Liver (tissue), 9 donors: ENCODE results near the gene RIC8B. TPM values are rescaled to one million over a fixed set of nuclear protein-coding genes. Genes with fewer than 3 reads are reported as not detected.
"Not testable (repeated sequence)": the region's sequence is repeated elsewhere in the genome, so short reads cannot be mapped to it uniquely, and the experiment has no call there.

Source experiments
- DNase-seq: peaks from one replicate; pipeline ENCODE4 v3.0.0-alpha.2; 2017; ENCODE audit warnings: low spot score
- H3K27ac ChIP-seq, 2 donors: one replicate each; pipeline ENCODE4 v1.7.0; 2013; ENCODE audit warnings: inconsistent platforms in 2 of 2, low read length in 2 of 2, control low read depth in 1 of 2, low read depth in 1 of 2, mild to moderate bottlenecking in 1 of 2
- H3K27me3 ChIP-seq, 4 donors: one replicate each; pipeline versions ENCODE4 v1.6.1 to v1.7.0; 2013; ENCODE audit warnings: low read length in 3 of 4, inconsistent platforms in 1 of 4, mild to moderate bottlenecking in 1 of 4, moderate library complexity in 1 of 4; ENCODE audit not compliant: control insufficient read depth in 4 of 4, insufficient read depth in 4 of 4
- H3K36me3 ChIP-seq, 4 donors: one replicate each; pipeline versions ENCODE4 v1.6.1 to v1.7.0; 2013; ENCODE audit warnings: low read length in 3 of 4, mild to moderate bottlenecking in 3 of 4, low read depth in 1 of 4, moderate library complexity in 1 of 4; ENCODE audit not compliant: control insufficient read depth in 4 of 4, insufficient read depth in 3 of 4
- H3K4me1 ChIP-seq, 4 donors: one replicate each; pipeline versions ENCODE4 v1.6.1 to v1.7.0; 2013; ENCODE audit warnings: low read length in 3 of 4, mild to moderate bottlenecking in 3 of 4, moderate library complexity in 1 of 4; ENCODE audit not compliant: control insufficient read depth in 4 of 4, insufficient read depth in 4 of 4
- H3K4me3 ChIP-seq, 3 donors: one replicate each; pipeline versions ENCODE4 v1.6.1 to v1.7.0; 2013; ENCODE audit warnings: low read length in 3 of 3, control low read depth in 1 of 3, low read depth in 1 of 3, mild to moderate bottlenecking in 1 of 3
- H3K9ac ChIP-seq, 2 donors: one replicate each; pipeline ENCODE4 v1.7.0; 2013; ENCODE audit warnings: low read length in 2 of 2, mild to moderate bottlenecking in 2 of 2, moderate library complexity in 2 of 2, control low read depth in 1 of 2, low read depth in 1 of 2
- H3K9me3 ChIP-seq, 4 donors: one replicate each; pipeline versions ENCODE4 v1.6.1 to v1.7.0; 2013; ENCODE audit warnings: low read length in 3 of 4; ENCODE audit not compliant: control insufficient read depth in 4 of 4
- EGR1 ChIP-seq, 2 donors: IDR thresholded peaks; 2 replicates each; pipeline ENCODE4 v1.6.1; 2016 to 2018; ENCODE audit warnings: antibody characterized with exemption in 2 of 2, low read depth in 2 of 2
- FOXA1 ChIP-seq: IDR thresholded peaks from 2 replicates; pipeline ENCODE4 v1.6.1; 2016; ENCODE audit warnings: antibody characterized with exemption
- FOXA2 ChIP-seq: IDR thresholded peaks from 2 replicates; pipeline ENCODE4 v1.6.1; 2016; ENCODE audit warnings: antibody characterized with exemption
- GABPA ChIP-seq, 2 donors: IDR thresholded peaks in 1 of 2; conservative IDR thresholded peaks in 1 of 2; 2 replicates each; pipeline ENCODE4 v1.6.1; 2016; ENCODE audit warnings: antibody characterized with exemption in 2 of 2, mild to moderate bottlenecking in 1 of 2, moderate library complexity in 1 of 2
- HNF4A ChIP-seq, 2 donors: conservative IDR thresholded peaks; 2 replicates each; pipeline ENCODE4 v1.6.1; 2016; ENCODE audit warnings: antibody characterized with exemption in 2 of 2, mild to moderate bottlenecking in 2 of 2
- HNF4G ChIP-seq: IDR thresholded peaks from 2 replicates; pipeline ENCODE4 v1.6.1; 2016; ENCODE audit warnings: antibody characterized with exemption
- JUND ChIP-seq, 2 donors: IDR thresholded peaks; 2 replicates each; pipeline ENCODE4 v1.6.1; 2016; ENCODE audit warnings: antibody characterized with exemption in 2 of 2
- NR2F2 ChIP-seq: IDR thresholded peaks from 2 replicates; pipeline ENCODE4 v1.6.1; 2016; ENCODE audit warnings: antibody characterized with exemption
- RAD21 ChIP-seq, 2 donors: IDR thresholded peaks; 2 replicates each; pipeline ENCODE4 v1.6.1; 2016; ENCODE audit warnings: antibody characterized with exemption in 2 of 2, mild to moderate bottlenecking in 2 of 2
- REST ChIP-seq: IDR thresholded peaks from 2 replicates; pipeline ENCODE4 v1.6.1; 2016; ENCODE audit warnings: antibody characterized with exemption, mild to moderate bottlenecking
- RXRA ChIP-seq, 2 donors: IDR thresholded peaks; 2 replicates each; pipeline ENCODE4 v1.6.1; 2017 to 2018; ENCODE audit warnings: antibody characterized with exemption in 2 of 2, mild to moderate bottlenecking in 1 of 2
- SP1 ChIP-seq: IDR thresholded peaks from 2 replicates; pipeline ENCODE4 v1.6.1; 2018; ENCODE audit warnings: antibody characterized with exemption, mild to moderate bottlenecking
- YY1 ChIP-seq: IDR thresholded peaks from 2 replicates; pipeline ENCODE4 v1.6.1; 2016; ENCODE audit warnings: antibody characterized with exemption, mild to moderate bottlenecking
- ZBTB33 ChIP-seq: IDR thresholded peaks from 2 replicates; pipeline ENCODE4 v1.6.1; 2016; ENCODE audit warnings: antibody characterized with exemption
- WGBS: extraction: QIAGEN DNeasy Blood & Tissue Kit; methylation state at CpG from one replicate; pipeline ENCODE4 v1.1.7; 2013; 5-methylcytosine and 5-hydroxymethylcytosine counted together
- polyA plus RNA-seq, 2 donors: library from polyadenylated mRNA; stranded (reverse) in 1 of 2; unstranded in 1 of 2; fragments of 200-250 nt in 1 of 2; fragments of >200 nt in 1 of 2; fragmentation: Nextera tagmentation in 1 of 2; extraction: Ambion mirVana in 1 of 2; gene quantifications; one replicate each; pipeline versions ENCODE4 v1.2.1 to v1.2.3, GENCODE V29; 2013 to 2015
- total RNA-seq, 2 donors: library from RNA; depleted of rRNA; stranded (reverse); fragments of >200 nt; gene quantifications; one replicate each; pipeline ENCODE4 v1.2.3, GENCODE V29; 2014
- TF ChIP-seq, protein P1 (sequence below): IDR thresholded peaks from 2 replicates; pipeline ENCODE4 v1.6.1; 2016; ENCODE audit warnings: antibody characterized with exemption
- TF ChIP-seq, protein P2 (sequence below): fragments of 150-350 bp; IDR thresholded peaks from 2 replicates; pipeline ENCODE4 v1.5.1; 2017; ENCODE audit warnings: improper control_type of control experiment, low read depth, low read length; ENCODE audit not compliant: missing input control
- TF ChIP-seq, protein P3 (sequence below): IDR thresholded peaks from 2 replicates; pipeline ENCODE4 v1.6.1; 2016; ENCODE audit warnings: antibody characterized with exemption
- donor health status: healthy.
- donor health status: healthy.
- donor health status: healthy.
- donor health status: healthy.
- donor health status: healthy.

The RIC8B gene
- total and polyA plus RNA-seq, 4 donors = 2.7 to 15.1 (median 4.2) TPM

DNA sequence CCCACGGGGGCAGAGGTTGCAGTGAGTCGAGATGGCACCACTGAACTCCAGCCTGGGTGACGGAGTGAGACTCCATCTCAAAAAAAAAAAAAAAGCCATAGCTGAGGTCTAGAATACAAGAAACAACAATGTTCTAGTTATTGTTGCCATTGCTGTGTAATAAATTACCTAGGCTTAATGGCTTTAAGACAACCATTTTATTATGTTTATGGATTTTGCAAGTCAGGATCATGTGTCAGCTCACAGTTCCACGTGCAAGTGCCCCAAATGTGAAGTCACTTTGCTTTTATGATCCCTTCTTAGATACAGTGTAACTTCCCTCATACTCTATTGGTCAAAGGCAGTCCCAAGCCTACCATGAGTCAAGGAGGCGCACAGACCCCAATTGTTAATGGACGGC, 49.5 kb upstream of the RIC8B start:
- Histone ChIP-seq H3K27ac (no peak overlapping the region), H3K4me1 (peaks cover 0 to 4% (median 2%) of the 10 kb centered on the region in 4 donors), H3K9ac (no peak overlapping the region), H3K27me3 (no peaks in the 10 kb centered on the region), H3K36me3 (no peaks in the 10 kb centered on the region), H3K9me3 (no peaks in the 10 kb centered on the region), H3K4me3 (no peak overlapping the region)
- TF ChIP-seq SP1 = no peak
- TF ChIP-seq RXRA (IDR thresholded peaks at IDR 0.05) = no peak
- TF ChIP-seq ZBTB33 = no peak
- no peak for TF ChIP-seq FOXA2
- no peak for TF ChIP-seq FOXA1
- TF ChIP-seq JUND (IDR thresholded peaks at IDR 0.05) = no peak
- no peak for TF ChIP-seq YY1
- TF ChIP-seq HNF4A (conservative IDR thresholded peaks at IDR 0.05) = no peak
- no peak for TF ChIP-seq NR2F2
- no peak for TF ChIP-seq EGR1 (IDR thresholded peaks at IDR 0.05; ENCODE audit: low read depth in 2 of 2)
- TF ChIP-seq, protein P1, sequence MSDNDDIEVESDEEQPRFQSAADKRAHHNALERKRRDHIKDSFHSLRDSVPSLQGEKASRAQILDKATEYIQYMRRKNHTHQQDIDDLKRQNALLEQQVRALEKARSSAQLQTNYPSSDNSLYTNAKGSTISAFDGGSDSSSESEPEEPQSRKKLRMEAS = no peak
- TF ChIP-seq, protein P2, sequence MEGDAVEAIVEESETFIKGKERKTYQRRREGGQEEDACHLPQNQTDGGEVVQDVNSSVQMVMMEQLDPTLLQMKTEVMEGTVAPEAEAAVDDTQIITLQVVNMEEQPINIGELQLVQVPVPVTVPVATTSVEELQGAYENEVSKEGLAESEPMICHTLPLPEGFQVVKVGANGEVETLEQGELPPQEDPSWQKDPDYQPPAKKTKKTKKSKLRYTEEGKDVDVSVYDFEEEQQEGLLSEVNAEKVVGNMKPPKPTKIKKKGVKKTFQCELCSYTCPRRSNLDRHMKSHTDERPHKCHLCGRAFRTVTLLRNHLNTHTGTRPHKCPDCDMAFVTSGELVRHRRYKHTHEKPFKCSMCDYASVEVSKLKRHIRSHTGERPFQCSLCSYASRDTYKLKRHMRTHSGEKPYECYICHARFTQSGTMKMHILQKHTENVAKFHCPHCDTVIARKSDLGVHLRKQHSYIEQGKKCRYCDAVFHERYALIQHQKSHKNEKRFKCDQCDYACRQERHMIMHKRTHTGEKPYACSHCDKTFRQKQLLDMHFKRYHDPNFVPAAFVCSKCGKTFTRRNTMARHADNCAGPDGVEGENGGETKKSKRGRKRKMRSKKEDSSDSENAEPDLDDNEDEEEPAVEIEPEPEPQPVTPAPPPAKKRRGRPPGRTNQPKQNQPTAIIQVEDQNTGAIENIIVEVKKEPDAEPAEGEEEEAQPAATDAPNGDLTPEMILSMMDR = no peak
- no peak for TF ChIP-seq HNF4G
- TF ChIP-seq RAD21 (IDR thresholded peaks at IDR 0.05) = no peak
- 92% methylated on average over 6 of the region's 6 CpGs for WGBS
- DNase-seq = no peak

- WGBS = 92% methylated on average over 5 of the region's 5 CpGs
- H3K4me1 ChIP-seq, DNase-seq, H3K4me3 ChIP-seq, H3K9ac ChIP-seq, H3K27ac ChIP-seq, H3K9me3 ChIP-seq, H3K27me3 ChIP-seq, H3K36me3 ChIP-seq: not testable (repeated sequence)
These were observed 47.8 kb upstream of the RIC8B start for GRCh38 chr12:106726603-106727202.

DNA sequence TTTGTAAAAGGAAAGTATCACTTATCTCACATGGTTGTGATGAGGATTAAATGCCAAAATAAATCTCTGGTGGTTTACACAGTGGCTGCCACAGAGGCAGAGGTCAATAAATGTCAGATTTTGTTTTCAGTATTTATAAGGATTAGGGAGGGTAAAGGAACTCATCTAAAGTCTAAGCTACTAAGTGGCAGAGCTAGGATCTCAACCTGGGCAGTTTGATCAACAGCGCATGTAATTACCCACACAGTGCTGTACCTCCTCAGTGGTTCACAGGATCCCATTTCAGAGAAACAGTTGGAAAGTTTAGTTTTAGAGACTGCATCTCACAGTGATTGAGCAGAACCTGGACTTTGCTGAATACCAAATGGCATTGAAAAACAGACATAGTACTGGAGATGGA, 44.9 kb upstream of the RIC8B start:
- H3K9me3 ChIP-seq = no peaks in the 10 kb centered on the region
- H3K4me1 ChIP-seq = peaks cover 0 to 4% (median 2%) of the 10 kb centered on the region in 4 donors
- H3K27me3 ChIP-seq = no peaks in the 10 kb centered on the region
- no peak overlapping the region for H3K4me3 ChIP-seq
- WGBS = 98% methylated on average over 1 of the region's 1 CpG
- H3K9ac ChIP-seq = no peak overlapping the region
- H3K27ac ChIP-seq = no peak overlapping the region
- H3K36me3 ChIP-seq = no peaks in the 10 kb centered on the region
- DNase-seq = no peak
- no peak for TF ChIP-seq HNF4G
- TF ChIP-seq, protein P1 = no peak
- TF ChIP-seq FOXA1 = no peak
- TF ChIP-seq ZBTB33 = no peak
- no peak for TF ChIP-seq RXRA (IDR thresholded peaks at IDR 0.05)
- TF ChIP-seq RAD21 (IDR thresholded peaks at IDR 0.05) = no peak
- no peak for TF ChIP-seq REST
- no peak for TF ChIP-seq HNF4A (conservative IDR thresholded peaks at IDR 0.05)
- no peak for TF ChIP-seq YY1
- no peak for TF ChIP-seq FOXA2
- TF ChIP-seq GABPA (IDR thresholded peaks at IDR 0.05 in 1 of 2, conservative IDR thresholded peaks at IDR 0.05 in 1 of 2) = no peak
- TF ChIP-seq JUND (IDR thresholded peaks at IDR 0.05) = no peak
- no peak for TF ChIP-seq SP1
- no peak for TF ChIP-seq EGR1 (IDR thresholded peaks at IDR 0.05; ENCODE audit: low read depth in 2 of 2)
- TF ChIP-seq, protein P3, sequence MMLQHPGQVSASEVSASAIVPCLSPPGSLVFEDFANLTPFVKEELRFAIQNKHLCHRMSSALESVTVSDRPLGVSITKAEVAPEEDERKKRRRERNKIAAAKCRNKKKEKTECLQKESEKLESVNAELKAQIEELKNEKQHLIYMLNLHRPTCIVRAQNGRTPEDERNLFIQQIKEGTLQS = no peak
